A549 (cell line): ENCODE data around the gene ZNF273. TPM values are rescaled to one million over a fixed set of nuclear protein-coding genes. Genes with fewer than 3 reads are reported as not detected.

ENCODE experiments used
- ATAC-seq, 2 experiments: fragments of 200-7000 bp in 1 of 2; fragments of >200 bp in 1 of 2; cut with Nextera tagmentation in 1 of 2; cut with Tn5 transposase in 1 of 2; 3 replicates each; pipeline versions ENCODE4 v1.8.0 to v1.9.1; 2018 to 2020; ENCODE audit warnings: mild to moderate bottlenecking in 1 of 2, moderate library complexity in 1 of 2
- CTCF ChIA-PET: fragments of 300-600 bp; sonication (Branson Sonifier 250); formaldehyde crosslinking; extraction: SDS; loops from one replicate; lab custom pipeline; 2021; ENCODE audit warnings: antibody characterized with exemption, inconsistent platforms; lab: Yijun Ruan, JAX
- POLR2A ChIA-PET: fragments of 350-600 bp; formaldehyde crosslinking; extraction: SDS; loops from one replicate; lab custom pipeline; 2021; ENCODE audit warnings: antibody characterized with exemption, inconsistent platforms; lab: Yijun Ruan, JAX
- DNase-seq, 2 experiments: peaks; one replicate each; pipeline versions ENCODE4 v3.0.0 to v3.0.0-alpha.2; 2011 to 2016; ENCODE audit warnings: low read depth in 1 of 2, low spot score in 1 of 2
- FAIRE-seq: peaks from 2 replicates; lab custom pipeline; 2011; peaks lifted over from hg19 to GRCh38; lab: Jason Lieb, UNC
- H3K27ac ChIP-seq, 2 experiments: fragments of >200 bp; sonication (Bioruptor Twin); formaldehyde crosslinking; 3 replicates each; pipeline ENCODE4 v1.5.1; 2016 to 2017
- H3K4me1 ChIP-seq: fragments of >200 bp; sonication (Bioruptor Twin); formaldehyde crosslinking; 3 replicates; pipeline ENCODE4 v1.6.1; 2016
- H3K4me2 ChIP-seq: fragments of >200 bp; sonication (Bioruptor Twin); formaldehyde crosslinking; 3 replicates; pipeline ENCODE4 v1.6.1; 2016
- H3K4me3 ChIP-seq: fragments of >200 bp; sonication (Bioruptor Twin); formaldehyde crosslinking; 3 replicates; pipeline ENCODE4 v1.5.1; 2016
- H3K9me3 ChIP-seq: fragments of >200 bp; sonication (Bioruptor Twin); formaldehyde crosslinking; 3 replicates; pipeline ENCODE4 v1.6.1; 2016
- BHLHE40 ChIP-seq: IDR thresholded peaks from 2 replicates; pipeline ENCODE4 v1.6.1; 2012; ENCODE audit warnings: low read depth, low read length, inconsistent platforms
- CBX8 ChIP-seq: fragments of 200-600 bp; sonication (generic); IDR thresholded peaks from 2 replicates; pipeline ENCODE4 v1.6.1; 2016
- CEBPB ChIP-seq, 2 experiments: fragments of >200 bp in 1 of 2; sonication (Bioruptor Twin) in 1 of 2; formaldehyde crosslinking in 1 of 2; IDR thresholded peaks; 2 replicates each; pipeline ENCODE4 v1.6.1; 2012 to 2016
- CHD4 ChIP-seq: fragments of 200-600 bp; sonication (generic); IDR thresholded peaks from 2 replicates; pipeline ENCODE4 v1.6.1; 2016; ENCODE audit warnings: antibody characterized with exemption, mild to moderate bottlenecking, borderline replicate concordance
- EHF ChIP-seq: fragments of 250-450 bp; sonication (Bioruptor Pico); IDR thresholded peaks from 2 replicates; pipeline ENCODE4 v1.5.0; 2020; ENCODE audit warnings: mild to moderate bottlenecking
- FOSB ChIP-seq: fragments of 250-450 bp; sonication (Bioruptor Pico); IDR thresholded peaks from 2 replicates; pipeline ENCODE4 v1.5.0; 2020; ENCODE audit warnings: mild to moderate bottlenecking, moderate library complexity
- FOSL2 ChIP-seq, 2 experiments: fragments of 450-650 bp in 1 of 2; fragments of >200 bp in 1 of 2; sonication (Bioruptor Twin) in 1 of 2; formaldehyde crosslinking; IDR thresholded peaks; 2 replicates each; pipeline versions ENCODE4 v1.5.0 to v1.6.1; 2016 to 2020; ENCODE audit warnings: mild to moderate bottlenecking in 1 of 2, moderate library complexity in 1 of 2
- HEYL ChIP-seq: fragments of 250-450 bp; sonication (Bioruptor Pico); IDR thresholded peaks from 2 replicates; pipeline ENCODE4 v1.8.0; 2021; ENCODE audit warnings: mild to moderate bottlenecking, moderate library complexity
- HOXB13 ChIP-seq: fragments of 250-450 bp; sonication (Bioruptor Pico); IDR thresholded peaks from 2 replicates; pipeline ENCODE4 v1.5.0; 2020; ENCODE audit warnings: low read depth, mild to moderate bottlenecking, moderate library complexity
- JUN ChIP-seq, 2 experiments: fragments of >200 bp; sonication (Bioruptor Twin); formaldehyde crosslinking; IDR thresholded peaks; 2 replicates in 1 of 2; 3 replicates in 1 of 2; pipeline ENCODE4 v1.6.1; 2016 to 2017
- JUNB ChIP-seq: fragments of >200 bp; sonication (Bioruptor Twin); formaldehyde crosslinking; IDR thresholded peaks from 2 replicates; pipeline ENCODE4 v1.6.1; 2016
- KDM5A ChIP-seq: fragments of 200-600 bp; sonication (generic); IDR thresholded peaks from 2 replicates; pipeline ENCODE4 v1.6.1; 2016; ENCODE audit warnings: antibody characterized with exemption, mild to moderate bottlenecking
- MAFK ChIP-seq: fragments of 450-650 bp; IDR thresholded peaks from 2 replicates; pipeline ENCODE4 v1.6.1; 2014; ENCODE audit not compliant: partially characterized antibody
- RAD21 ChIP-seq, 2 experiments: fragments of >200 bp in 1 of 2; sonication (Bioruptor Twin) in 1 of 2; formaldehyde crosslinking in 1 of 2; IDR thresholded peaks in 1 of 2; conservative IDR thresholded peaks in 1 of 2; 2 replicates in 1 of 2; 3 replicates in 1 of 2; pipeline ENCODE4 v1.6.1; 2012 to 2018; ENCODE audit warnings: inconsistent platforms in 1 of 2
- RARB ChIP-seq: fragments of 250-450 bp; sonication (Bioruptor Pico); IDR thresholded peaks from 2 replicates; pipeline ENCODE4 v1.8.0; 2021; ENCODE audit warnings: mild to moderate bottlenecking, moderate library complexity
- RCOR1 ChIP-seq: fragments of 150-350 bp; IDR thresholded peaks from 2 replicates; pipeline ENCODE4 v1.6.1; 2014; ENCODE audit warnings: antibody characterized with exemption, low read length, low read depth
- USF2 ChIP-seq: fragments of 450-650 bp; IDR thresholded peaks from 2 replicates; pipeline ENCODE4 v1.6.1; 2014; ENCODE audit warnings: antibody characterized with exemption
- ZFP36 ChIP-seq: fragments of 450-650 bp; IDR thresholded peaks from 2 replicates; pipeline ENCODE4 v1.6.1; 2014; ENCODE audit warnings: borderline replicate concordance; ENCODE audit not compliant: partially characterized antibody
- WGBS: methylation state at CpG from one replicate; pipeline ENCODE4 v1.1.6; 2017; ENCODE audit errors: missing lambda C conversion rate; 5-methylcytosine and 5-hydroxymethylcytosine counted together
- polyA plus RNA-seq, 4 experiments: library from polyadenylated mRNA; depleted of rRNA in 3 of 4; stranded (reverse); fragments of >200 nt; fragmentation: RNase III in 1 of 4; extraction: RNeasy Plus Mini Kit Qiagen cat#74134 plus additional on column Dnase treatment in 1 of 4; gene quantifications; 2 replicates in 3 of 4; 3 replicates in 1 of 4; pipeline ENCODE4 v1.2.3, GENCODE V29; 2011 to 2017
- TF ChIP-seq, protein P1 (sequence below): fragments of 200-600 bp; sonication (generic); IDR thresholded peaks from 2 replicates; pipeline ENCODE4 v1.6.1; 2016; ENCODE audit warnings: antibody characterized with exemption, mild to moderate bottlenecking, moderate library complexity
- TF ChIP-seq, protein P2 (sequence below): IDR thresholded peaks from 2 replicates; pipeline ENCODE4 v1.6.1; 2012
- TF ChIP-seq, protein P3 (sequence below): IDR thresholded peaks from 2 replicates; pipeline ENCODE4 v1.6.1; 2012; ENCODE audit warnings: low read depth, borderline replicate concordance

The ZNF273 gene
- polyA plus RNA-seq, 2 of the 4 experiments (the other 2 are of a cell fraction), result 3.1 to 5.2 TPM

GRCh38 chr7:64904008-64904407, 935 bp downstream of the ZNF273 start:
- POLR2A ChIA-PET, result interaction anchor here (1.3 kb wide), 1 partner anchor 102 kb away, joined by 10 read pairs; the partner anchor contains the start of gene ERV3-1
- no peak for FAIRE-seq
- H3K27ac ChIP-seq, result no peak overlapping the region
- H3K9me3 ChIP-seq, result peaks cover 13% of the 10 kb centered on the region; the same call in 2 of the 3 replicates
- TF ChIP-seq CBX8 (no peak), CEBPB (IDR thresholded peaks at IDR 0.05) (no peak), RAD21 (conservative IDR thresholded peaks at IDR 0.05 in 1 of 2, IDR thresholded peaks at IDR 0.05 in 1 of 2) (no peak), JUNB (no peak), ZFP36 (no peak)
- no peaks in the 10 kb centered on the region for H3K4me1 ChIP-seq
- no peak for ATAC-seq
- 98% methylated on average over 15 of the region's 15 CpGs for whole genome bisulfite sequencing
- peak overlapping the region; percentile 81 for H3K4me2 ChIP-seq
- peak overlapping the region; percentile 97 for H3K4me3 ChIP-seq
- CTCF ChIA-PET, result interaction anchor here (1.0 to 1.5 kb wide), 3 partner anchors 10 to 47 kb away, joined by 3 to 4 read pairs (median 4); no protein-coding TSS in a partner anchor
- DNase-seq, result no peak

DNA sequence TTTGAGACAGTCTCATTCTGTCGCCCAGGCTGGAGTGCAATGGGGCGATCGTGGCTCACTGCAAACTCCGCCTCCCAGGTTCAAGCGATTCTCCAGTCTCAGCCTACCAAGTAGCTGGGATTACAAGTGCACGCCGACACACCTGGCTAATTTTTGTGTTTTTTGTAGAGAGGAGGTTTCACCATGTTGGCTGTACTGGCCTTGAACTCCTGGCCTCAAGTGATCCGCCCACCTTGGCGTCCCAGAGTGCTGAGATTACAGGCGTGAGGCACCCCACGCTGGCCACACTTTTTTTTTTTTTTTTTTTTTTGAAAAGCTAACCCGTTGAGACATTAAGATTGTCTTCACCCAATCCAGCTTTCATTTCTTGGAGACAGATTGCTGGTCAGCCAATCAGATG, 2.1 kb downstream of the ZNF273 start:
- Histone ChIP-seq H3K27ac (no peak overlapping the region), H3K4me1 (no peaks in the 10 kb centered on the region), H3K4me3 (no peak overlapping the region), H3K4me2 (no peak overlapping the region), H3K9me3 (peaks cover 18% of the 10 kb centered on the region; the same call in 2 of the 3 replicates)
- FAIRE-seq (no peak), DNase-seq (no peak), ATAC-seq (no peak)
- WGBS, result 98% methylated on average over 12 of the region's 12 CpGs
- TF ChIP-seq MAFK, result no peak
- TF ChIP-seq ZFP36, result no peak
- TF ChIP-seq, protein P1, sequence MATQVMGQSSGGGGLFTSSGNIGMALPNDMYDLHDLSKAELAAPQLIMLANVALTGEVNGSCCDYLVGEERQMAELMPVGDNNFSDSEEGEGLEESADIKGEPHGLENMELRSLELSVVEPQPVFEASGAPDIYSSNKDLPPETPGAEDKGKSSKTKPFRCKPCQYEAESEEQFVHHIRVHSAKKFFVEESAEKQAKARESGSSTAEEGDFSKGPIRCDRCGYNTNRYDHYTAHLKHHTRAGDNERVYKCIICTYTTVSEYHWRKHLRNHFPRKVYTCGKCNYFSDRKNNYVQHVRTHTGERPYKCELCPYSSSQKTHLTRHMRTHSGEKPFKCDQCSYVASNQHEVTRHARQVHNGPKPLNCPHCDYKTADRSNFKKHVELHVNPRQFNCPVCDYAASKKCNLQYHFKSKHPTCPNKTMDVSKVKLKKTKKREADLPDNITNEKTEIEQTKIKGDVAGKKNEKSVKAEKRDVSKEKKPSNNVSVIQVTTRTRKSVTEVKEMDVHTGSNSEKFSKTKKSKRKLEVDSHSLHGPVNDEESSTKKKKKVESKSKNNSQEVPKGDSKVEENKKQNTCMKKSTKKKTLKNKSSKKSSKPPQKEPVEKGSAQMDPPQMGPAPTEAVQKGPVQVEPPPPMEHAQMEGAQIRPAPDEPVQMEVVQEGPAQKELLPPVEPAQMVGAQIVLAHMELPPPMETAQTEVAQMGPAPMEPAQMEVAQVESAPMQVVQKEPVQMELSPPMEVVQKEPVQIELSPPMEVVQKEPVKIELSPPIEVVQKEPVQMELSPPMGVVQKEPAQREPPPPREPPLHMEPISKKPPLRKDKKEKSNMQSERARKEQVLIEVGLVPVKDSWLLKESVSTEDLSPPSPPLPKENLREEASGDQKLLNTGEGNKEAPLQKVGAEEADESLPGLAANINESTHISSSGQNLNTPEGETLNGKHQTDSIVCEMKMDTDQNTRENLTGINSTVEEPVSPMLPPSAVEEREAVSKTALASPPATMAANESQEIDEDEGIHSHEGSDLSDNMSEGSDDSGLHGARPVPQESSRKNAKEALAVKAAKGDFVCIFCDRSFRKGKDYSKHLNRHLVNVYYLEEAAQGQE, result no peak
- no peak for TF ChIP-seq RCOR1
- TF ChIP-seq JUN (IDR thresholded peaks at IDR 0.05), result no peak
- TF ChIP-seq RARB (CRISPR knock-in tag), result no peak
- ChIA-PET CTCF (interaction anchor here (0.6 to 1.1 kb wide), 2 partner anchors 10 to 16 kb away, joined by 3 to 4 read pairs; no protein-coding TSS in a partner anchor), POLR2A (interaction anchor here (0.6 kb wide), 1 partner anchor 342 kb away, joined by 7 read pairs; the partner anchor contains the start of gene ZNF680)

DNA sequence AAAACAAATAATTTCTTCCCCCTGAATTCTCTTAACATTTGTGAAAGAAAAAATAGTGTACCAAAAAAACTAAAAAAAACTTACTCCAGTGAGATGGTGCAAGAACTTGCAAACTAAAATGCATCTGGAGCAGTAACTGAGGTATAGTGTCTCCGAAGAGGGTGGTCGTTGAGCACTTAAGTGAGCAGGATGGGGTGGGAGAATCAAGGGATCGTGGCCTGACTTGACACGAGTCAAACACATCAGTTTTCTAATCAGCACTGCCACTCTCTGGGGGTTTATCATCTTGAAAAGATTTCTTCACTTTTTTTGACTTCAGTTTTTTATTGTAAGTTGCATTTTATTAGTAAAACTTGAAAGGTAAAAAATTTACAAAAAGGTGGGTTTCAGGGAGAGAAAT, 2.5 kb downstream of the ZNF273 start:
- H3K9me3 ChIP-seq, result peaks cover 22% of the 10 kb centered on the region; the same call in 2 of the 3 replicates
- ChIA-PET CTCF (interaction anchor here (0.6 kb wide), 1 partner anchor 10 kb away, joined by 3 read pairs; no protein-coding TSS in a partner anchor), POLR2A (no interaction called here)
- ATAC-seq, result no peak
- H3K4me3 ChIP-seq, result no peak overlapping the region
- H3K4me2 ChIP-seq, result no peak overlapping the region
- 95% methylated on average over 4 of the region's 4 CpGs for WGBS
- TF ChIP-seq HOXB13 (CRISPR knock-in tag), result no peak
- TF ChIP-seq FOSB (CRISPR knock-in tag), result no peak
- TF ChIP-seq, protein P2, sequence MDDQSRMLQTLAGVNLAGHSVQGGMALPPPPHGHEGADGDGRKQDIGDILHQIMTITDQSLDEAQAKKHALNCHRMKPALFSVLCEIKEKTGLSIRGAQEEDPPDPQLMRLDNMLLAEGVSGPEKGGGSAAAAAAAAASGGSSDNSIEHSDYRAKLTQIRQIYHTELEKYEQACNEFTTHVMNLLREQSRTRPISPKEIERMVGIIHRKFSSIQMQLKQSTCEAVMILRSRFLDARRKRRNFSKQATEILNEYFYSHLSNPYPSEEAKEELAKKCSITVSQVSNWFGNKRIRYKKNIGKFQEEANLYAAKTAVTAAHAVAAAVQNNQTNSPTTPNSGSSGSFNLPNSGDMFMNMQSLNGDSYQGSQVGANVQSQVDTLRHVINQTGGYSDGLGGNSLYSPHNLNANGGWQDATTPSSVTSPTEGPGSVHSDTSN, result no peak
- TF ChIP-seq BHLHE40, result no peak
- TF ChIP-seq JUN (IDR thresholded peaks at IDR 0.05), result no peak
- TF ChIP-seq, protein P3, sequence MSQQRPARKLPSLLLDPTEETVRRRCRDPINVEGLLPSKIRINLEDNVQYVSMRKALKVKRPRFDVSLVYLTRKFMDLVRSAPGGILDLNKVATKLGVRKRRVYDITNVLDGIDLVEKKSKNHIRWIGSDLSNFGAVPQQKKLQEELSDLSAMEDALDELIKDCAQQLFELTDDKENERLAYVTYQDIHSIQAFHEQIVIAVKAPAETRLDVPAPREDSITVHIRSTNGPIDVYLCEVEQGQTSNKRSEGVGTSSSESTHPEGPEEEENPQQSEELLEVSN, result no peak
- TF ChIP-seq HEYL (CRISPR knock-in tag), result no peak
- TF ChIP-seq CHD4, result no peak
- no peak for TF ChIP-seq KDM5A
- TF ChIP-seq EHF, result no peak
- TF ChIP-seq USF2, result no peak
- TF ChIP-seq, protein P1, result no peak
- TF ChIP-seq FOSL2 (IDR thresholded peaks at IDR 0.05), result no peak
- no peak for TF ChIP-seq FOSL2 (CRISPR knock-in tag; IDR thresholded peaks at IDR 0.05)
- FAIRE-seq, result no peak
- no peak for DNase-seq
- H3K4me1 ChIP-seq, result no peaks in the 10 kb centered on the region
- H3K27ac ChIP-seq, result no peak overlapping the region
